ENCODE measurements around the gene GRID1. TPM values are rescaled to one million over a fixed set of nuclear protein-coding genes. Genes with fewer than 3 reads are reported as not detected.

Gene GRID1
- total and polyA plus RNA-seq, 10 of the 15 experiments (the other 5 are each of a cell fraction or from before 2014, with no cell fraction given) = 0.04 to 0.62 (median 0.08) TPM; not detected in 5

DNA sequence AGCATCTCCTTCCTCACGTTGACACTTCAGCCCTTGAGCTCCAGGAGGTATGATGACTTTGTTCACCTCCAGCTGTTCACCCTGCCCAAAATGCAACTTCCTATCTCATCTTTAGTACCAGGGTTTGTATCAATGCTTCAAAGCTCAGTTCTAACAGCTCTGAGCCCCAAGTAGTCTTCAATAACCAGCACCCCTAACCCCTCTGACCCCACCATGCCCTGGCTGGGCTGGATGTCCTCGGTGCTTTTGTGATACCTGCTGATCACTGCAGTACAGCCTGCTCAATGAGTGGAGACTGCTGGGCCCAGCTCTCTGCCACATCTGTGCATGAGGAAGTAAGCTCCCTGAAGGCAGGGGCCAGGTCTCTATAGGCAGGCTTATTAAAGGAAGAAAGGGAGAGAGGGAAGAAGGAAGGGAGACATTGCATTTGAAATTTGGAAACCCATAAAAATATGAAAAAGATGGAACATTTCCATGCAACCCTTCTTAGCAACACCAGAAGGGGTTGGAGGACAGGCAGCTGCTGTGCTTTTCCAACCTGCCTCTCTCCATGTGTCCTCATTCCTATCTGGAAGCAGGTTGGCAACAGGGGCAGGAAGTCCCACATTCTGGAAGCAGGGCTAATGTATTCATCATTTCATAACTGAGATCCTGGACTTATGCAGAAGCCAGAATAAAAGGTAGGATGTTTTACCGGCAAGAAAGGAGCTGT is 756.1 kb downstream of the GRID1 start (continued):
- TF ChIP-seq CUX1 (IDR thresholded peaks at IDR 0.05; ENCODE audit: insufficient replicate concordance, low read depth, low read length) (no peak), CBX3 (IDR thresholded peaks at IDR 0.05; ENCODE audit: borderline replicate concordance, low read depth) (no peak)

DNA sequence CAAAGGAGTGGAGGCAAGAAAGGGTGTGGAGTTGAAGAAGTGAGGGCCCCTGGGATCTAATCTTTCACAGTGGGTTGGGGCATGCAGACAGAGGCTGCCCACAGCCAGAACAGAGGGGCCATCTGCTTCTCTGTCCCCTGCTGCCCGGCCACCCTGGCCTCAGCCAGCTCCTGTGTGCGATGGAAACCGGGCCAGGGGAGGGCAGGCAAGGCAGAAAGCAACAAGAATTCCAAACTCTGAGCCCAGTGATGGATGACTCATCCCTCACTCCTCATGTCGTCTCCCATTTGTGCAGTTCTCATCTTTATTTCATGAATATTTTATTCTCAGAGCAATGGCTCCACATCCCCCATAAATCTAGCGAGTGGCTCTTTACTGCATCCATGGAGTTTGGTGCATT is 757.1 kb downstream of the GRID1 start:
- Histone ChIP-seq H3K4me2 (ENCODE audit: control insufficient read depth, insufficient read depth) (no peak overlapping the region), H3K27me3 (replicated peaks in 1 of 2; ENCODE audit: control insufficient read depth in 2 of 2, insufficient read depth in 2 of 2, low read length in 1 of 2) (no peaks in the 10 kb centered on the region), H3K79me2 (ENCODE audit: control insufficient read depth, insufficient read depth, low read length) (no peaks in the 10 kb centered on the region), H3K9me3 (replicated peaks; ENCODE audit: control insufficient read depth, insufficient read depth, low read length) (no peaks in the 10 kb centered on the region; the same call in 2 of the 3 replicates), H3K9ac (ENCODE audit: control insufficient read depth, insufficient read depth, low read length) (no peak overlapping the region), H3K36me3 (ENCODE audit: control insufficient read depth in 2 of 2, insufficient read depth in 2 of 2, low read length in 1 of 2) (no peaks in the 10 kb centered on the region), H2AFZ (ENCODE audit: control insufficient read depth, low read depth, low read length) (no peak overlapping the region), H3K4me1 (ENCODE audit: control insufficient read depth, insufficient read depth, low read length) (peaks cover 10% of the 10 kb centered on the region), H3K27ac (ENCODE audit: control insufficient read depth, insufficient read depth) (no peak overlapping the region), H3K4me3 (no peak overlapping the region), H4K20me1 (ENCODE audit: control insufficient read depth, insufficient read depth) (no peaks in the 10 kb centered on the region)
- RAD21 ChIA-PET (ENCODE audit: unreplicated experiment) = no interaction called here
- ATAC-seq (no peak), FAIRE-seq (no peak), DNase-seq (ENCODE audit: low read depth, low spot score) (no peak)
- in situ Hi-C loops (cut with MboI) = no loop called here
- SMC1A ChIA-PET (ENCODE audit: uncharacterized antibody, unreplicated experiment) = no interaction called here
- 46% methylated on average over 5 of the region's 5 CpGs for WGBS (ENCODE audit: insufficient coverage, insufficient replicate concordance, low lambda C conversion rate, missing lambda C conversion rate)
- TF ChIP-seq, protein P1, sequence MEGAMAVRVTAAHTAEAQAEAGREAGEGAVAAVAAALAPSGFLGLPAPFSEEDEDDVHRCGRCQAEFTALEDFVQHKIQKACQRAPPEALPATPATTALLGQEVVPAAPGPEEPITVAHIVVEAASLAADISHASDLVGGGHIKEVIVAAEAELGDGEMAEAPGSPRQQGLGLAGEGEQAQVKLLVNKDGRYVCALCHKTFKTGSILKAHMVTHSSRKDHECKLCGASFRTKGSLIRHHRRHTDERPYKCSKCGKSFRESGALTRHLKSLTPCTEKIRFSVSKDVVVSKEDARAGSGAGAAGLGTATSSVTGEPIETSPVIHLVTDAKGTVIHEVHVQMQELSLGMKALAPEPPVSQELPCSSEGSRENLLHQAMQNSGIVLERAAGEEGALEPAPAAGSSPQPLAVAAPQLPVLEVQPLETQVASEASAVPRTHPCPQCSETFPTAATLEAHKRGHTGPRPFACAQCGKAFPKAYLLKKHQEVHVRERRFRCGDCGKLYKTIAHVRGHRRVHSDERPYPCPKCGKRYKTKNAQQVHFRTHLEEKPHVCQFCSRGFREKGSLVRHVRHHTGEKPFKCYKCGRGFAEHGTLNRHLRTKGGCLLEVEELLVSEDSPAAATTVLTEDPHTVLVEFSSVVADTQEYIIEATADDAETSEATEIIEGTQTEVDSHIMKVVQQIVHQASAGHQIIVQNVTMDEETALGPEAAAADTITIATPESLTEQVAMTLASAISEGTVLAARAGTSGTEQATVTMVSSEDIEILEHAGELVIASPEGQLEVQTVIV (IDR thresholded peaks at IDR 0.05; ENCODE audit: borderline replicate concordance, partially characterized antibody) = no peak
- TF ChIP-seq BMI1 (IDR thresholded peaks at IDR 0.05; ENCODE audit: borderline replicate concordance) = no peak
- no peak for TF ChIP-seq HCFC1 (IDR thresholded peaks at IDR 0.05; ENCODE audit: low read length)
- no peak for TF ChIP-seq NRF1 (conservative IDR thresholded peaks at IDR 0.05; ENCODE audit: low read depth, low read length)
- TF ChIP-seq MEF2B (IDR thresholded peaks at IDR 0.05; ENCODE audit: partially characterized antibody, poor library complexity, severe bottlenecking) = no peak
- no peak for TF ChIP-seq CEBPZ (IDR thresholded peaks at IDR 0.05; ENCODE audit: low read depth, low read length)
- no peak for TF ChIP-seq NR2C1 (IDR thresholded peaks at IDR 0.05)
- no peak for TF ChIP-seq RAD21 (IDR thresholded peaks at IDR 0.05; ENCODE audit: insufficient read depth, low read depth, low read length)
- POLR2A ChIA-PET = no interaction called here
- intact Hi-C loops (cut with micrococcal nuclease; ENCODE audit: unreplicated experiment) = no loop called here
- CTCF ChIA-PET = no interaction called here
- BruUV-seq (replicated peaks) = no TSS peak
